ENCODE measurements around the gene PSME1.
"Not testable (repeated sequence)": the region's sequence is repeated elsewhere in the genome, so short reads cannot be mapped to it uniquely, and the experiment has no call there.

The PSME1 gene

GRCh38 chr14:24105609-24106239 lies 30.3 kb upstream of the PSME1 start:
- DNase-seq (ENCODE audit: low read depth): not testable (repeated sequence)

- no peak for DNase-seq (ENCODE audit: low read depth)
Measured at GRCh38 chr14:24106672-24107271, 29.2 kb upstream of the PSME1 start.

- DNase-seq (ENCODE audit: low read depth): no peak
Measured at GRCh38 chr14:24108336-24108874, 27.6 kb upstream of the PSME1 start.

- DNase-seq (ENCODE audit: low read depth): no peak
Measured at GRCh38 chr14:24110060-24110459, 25.9 kb upstream of the PSME1 start.

- no peak for DNase-seq (ENCODE audit: low read depth)
Measured at GRCh38 chr14:24110523-24110922, 25.5 kb upstream of the PSME1 start.

GRCh38 chr14:24113379-24113800 lies 22.6 kb upstream of the PSME1 start:
- no peak for DNase-seq (ENCODE audit: low read depth)

- DNase-seq (ENCODE audit: low read depth): peak; percentile 56
Measured at GRCh38 chr14:24113801-24114531, 22.0 kb upstream of the PSME1 start.

- DNase-seq (ENCODE audit: low read depth): peak; percentile 98
Measured at GRCh38 chr14:24114532-24115421, 21.2 kb upstream of the PSME1 start, which contains the start of the genes DCAF11 and NRL. DCAF11 (plus strand) TSS chr14:24114777; CDS start chr14:24115595, 818 bp downstream. NRL (minus strand) TSS chr14:24114949; CDS start chr14:24082848, 32,101 bp downstream.

GRCh38 chr14:24115422-24116127 lies 20.4 kb upstream of the PSME1 start:
- DNase-seq (ENCODE audit: low read depth): no peak

- DNase-seq (ENCODE audit: low read depth): no peak
Measured at GRCh38 chr14:24116128-24116814, 19.7 kb upstream of the PSME1 start.

- no peak for DNase-seq (ENCODE audit: low read depth)
Measured at GRCh38 chr14:24117179-24117578, 18.8 kb upstream of the PSME1 start.

- DNase-seq (ENCODE audit: low read depth): no peak
Measured at GRCh38 chr14:24119691-24120090, 16.3 kb upstream of the PSME1 start.

GRCh38 chr14:24121210-24121609 lies 14.8 kb upstream of the PSME1 start:
- no peak for DNase-seq (ENCODE audit: low read depth)

- DNase-seq (ENCODE audit: low read depth): no peak
Measured at GRCh38 chr14:24122416-24122815, 13.6 kb upstream of the PSME1 start.

- no peak for DNase-seq (ENCODE audit: low read depth)
Measured at GRCh38 chr14:24122898-24123297, 13.1 kb upstream of the PSME1 start.

- no peak for DNase-seq (ENCODE audit: low read depth)
Measured at GRCh38 chr14:24123424-24124417, 12.3 kb upstream of the PSME1 start.

GRCh38 chr14:24126939-24127338 lies 9.1 kb upstream of the PSME1 start:
- DNase-seq (ENCODE audit: low read depth): no peak

- no peak for DNase-seq (ENCODE audit: low read depth)
Measured at GRCh38 chr14:24127673-24128072, 8.3 kb upstream of the PSME1 start.

GRCh38 chr14:24129410-24129998 lies 6.5 kb upstream of the PSME1 start:
- no peak for DNase-seq (ENCODE audit: low read depth)
